PC-9 (cell line): ENCODE measurements around the gene IMPG2. TPM values are rescaled to one million over a fixed set of nuclear protein-coding genes. Genes with fewer than 3 reads are reported as not detected.

Experiments
- BruUV-seq: library from RNA; stranded (reverse); fragments of 400-500 nt; replicated peaks from 2 replicates; lab custom pipeline; 2021; lab: Mats Ljungman, UMichigan
- CTCF ChIA-PET: fragments of 300-600 bp; sonication (Branson Sonifier 250); formaldehyde crosslinking; loops from one replicate; lab custom pipeline; 2022; ENCODE audit warnings: antibody characterized with exemption; lab: Charles Lee
- POLR2A ChIA-PET: fragments of 300-600 bp; sonication (Branson Sonifier 250); formaldehyde crosslinking; loops from one replicate; lab custom pipeline; 2022; ENCODE audit warnings: antibody characterized with exemption; ENCODE audit not compliant: unreplicated experiment; lab: Charles Lee
- DNase-seq, 2 experiments: peaks; one replicate each; pipeline versions ENCODE4 v3.0.0 to v3.0.0-alpha.2; 2015 to 2022; ENCODE audit warnings: mixed read lengths in 1 of 2
- H2AFZ ChIP-seq: fragments of 200-600 bp; sonication (generic); 2 replicates; pipeline ENCODE4 v1.8.1; 2017; ENCODE audit warnings: antibody characterized with exemption
- H3F3A ChIP-seq: fragments of 200-600 bp; sonication (generic); 2 replicates; pipeline ENCODE4 v1.8.1; 2017; ENCODE audit warnings: antibody characterized with exemption, mild to moderate bottlenecking, low read depth; ENCODE audit not compliant: insufficient read depth
- H3K27ac ChIP-seq: fragments of 200-600 bp; sonication (generic); 2 replicates; pipeline ENCODE4 v1.6.1; 2016; ENCODE audit warnings: mixed run types
- H3K27me3 ChIP-seq: fragments of 200-600 bp; sonication (generic); 2 replicates; pipeline ENCODE4 v1.6.1; 2016; ENCODE audit warnings: low read depth, mixed run types; ENCODE audit not compliant: insufficient read depth
- H3K36me3 ChIP-seq: fragments of 200-600 bp; sonication (generic); 2 replicates; pipeline ENCODE4 v1.6.1; 2016; ENCODE audit warnings: low read depth, mixed run types
- H3K4me1 ChIP-seq: fragments of 200-600 bp; sonication (generic); replicated peaks from 2 replicates; pipeline ENCODE4 v1.6.1; 2016; ENCODE audit warnings: mixed run types; ENCODE audit not compliant: insufficient read depth
- H3K4me2 ChIP-seq: fragments of 200-600 bp; sonication (generic); 2 replicates; pipeline ENCODE4 v1.6.1; 2017; ENCODE audit warnings: mixed run types
- H3K4me3 ChIP-seq: fragments of 200-600 bp; sonication (generic); 2 replicates; pipeline ENCODE4 v1.6.1; 2016; ENCODE audit warnings: mixed run types
- H3K79me2 ChIP-seq: fragments of 200-600 bp; sonication (generic); 2 replicates; pipeline ENCODE4 v1.6.1; 2017; ENCODE audit warnings: low read depth, mixed run types
- H3K9me2 ChIP-seq: fragments of 200-600 bp; sonication (generic); 2 replicates; pipeline ENCODE4 v1.8.1; 2017; ENCODE audit warnings: mild to moderate bottlenecking; ENCODE audit not compliant: insufficient read depth
- H3K9me3 ChIP-seq: fragments of 200-600 bp; sonication (generic); 2 replicates; pipeline ENCODE4 v1.8.1; 2016; ENCODE audit warnings: low read depth; ENCODE audit not compliant: insufficient read depth
- H4K20me1 ChIP-seq: fragments of 200-600 bp; sonication (generic); 2 replicates; pipeline ENCODE4 v1.8.1; 2017; ENCODE audit not compliant: insufficient read depth
- EZH2 ChIP-seq: fragments of 200-600 bp; sonication (generic); IDR thresholded peaks from 2 replicates; pipeline ENCODE4 v1.8.0; 2017; ENCODE audit warnings: antibody characterized with exemption, low read depth
- intact Hi-C: fragments of 100-400 bp; cut with micrococcal nuclease; formaldehyde crosslinking; loops from one replicate; pipeline ENCODE4 v1.10.0; 2022; ENCODE audit not compliant: unreplicated experiment
- total RNA-seq: library from RNA; stranded (reverse); gene quantifications from 2 replicates; pipeline ENCODE4 v1.2.3, GENCODE V29; 2021
- TF ChIP-seq, protein P1 (sequence below): fragments of 200-600 bp; sonication (generic); conservative IDR thresholded peaks from 2 replicates; pipeline ENCODE4 v1.6.1; 2017; ENCODE audit warnings: mixed run types, antibody characterized with exemption, mild to moderate bottlenecking, moderate library complexity

Gene IMPG2
- total RNA-seq, 1 experiment from 2014 or later, result 0.11 TPM

DNA sequence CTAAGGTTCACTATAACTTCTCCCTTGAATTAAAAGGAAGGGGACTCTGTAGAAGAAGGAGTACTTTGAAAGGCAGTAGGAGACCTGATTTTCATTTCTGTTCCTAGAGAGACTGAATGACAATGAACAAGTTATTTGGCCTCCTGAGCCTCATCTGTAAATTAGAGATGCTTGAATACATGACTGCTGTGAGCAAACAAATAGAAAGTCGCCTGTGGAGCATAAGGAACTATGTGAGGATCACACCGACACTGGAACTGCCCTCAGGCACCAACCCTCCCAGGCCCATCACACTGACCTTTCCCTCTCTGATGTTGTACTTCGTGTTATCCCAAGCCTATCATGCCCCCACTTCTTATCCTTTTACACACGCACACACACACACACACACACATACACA is 48.6 kb downstream of the IMPG2 start:
- Histone ChIP-seq H4K20me1 (no peaks in the 10 kb centered on the region), H3K4me3 (no peak overlapping the region), H3K79me2 (no peaks in the 10 kb centered on the region), H3F3A (no peaks in the 10 kb centered on the region), H3K36me3 (no peaks in the 10 kb centered on the region), H3K4me1 (no peaks in the 10 kb centered on the region), H3K9me3 (no peaks in the 10 kb centered on the region), H2AFZ (no peak overlapping the region), H3K27me3 (no peaks in the 10 kb centered on the region), H3K4me2 (no peak overlapping the region), H3K9me2 (no peaks in the 10 kb centered on the region), H3K27ac (no peak overlapping the region)
- POLR2A ChIA-PET, result no interaction called here
- CTCF ChIA-PET, result no interaction called here
- TF ChIP-seq, protein P1, sequence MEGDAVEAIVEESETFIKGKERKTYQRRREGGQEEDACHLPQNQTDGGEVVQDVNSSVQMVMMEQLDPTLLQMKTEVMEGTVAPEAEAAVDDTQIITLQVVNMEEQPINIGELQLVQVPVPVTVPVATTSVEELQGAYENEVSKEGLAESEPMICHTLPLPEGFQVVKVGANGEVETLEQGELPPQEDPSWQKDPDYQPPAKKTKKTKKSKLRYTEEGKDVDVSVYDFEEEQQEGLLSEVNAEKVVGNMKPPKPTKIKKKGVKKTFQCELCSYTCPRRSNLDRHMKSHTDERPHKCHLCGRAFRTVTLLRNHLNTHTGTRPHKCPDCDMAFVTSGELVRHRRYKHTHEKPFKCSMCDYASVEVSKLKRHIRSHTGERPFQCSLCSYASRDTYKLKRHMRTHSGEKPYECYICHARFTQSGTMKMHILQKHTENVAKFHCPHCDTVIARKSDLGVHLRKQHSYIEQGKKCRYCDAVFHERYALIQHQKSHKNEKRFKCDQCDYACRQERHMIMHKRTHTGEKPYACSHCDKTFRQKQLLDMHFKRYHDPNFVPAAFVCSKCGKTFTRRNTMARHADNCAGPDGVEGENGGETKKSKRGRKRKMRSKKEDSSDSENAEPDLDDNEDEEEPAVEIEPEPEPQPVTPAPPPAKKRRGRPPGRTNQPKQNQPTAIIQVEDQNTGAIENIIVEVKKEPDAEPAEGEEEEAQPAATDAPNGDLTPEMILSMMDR, result no peak
- BruUV-seq, result no TSS peak
- DNase-seq, result no peak
- intact Hi-C loops, result no loop called here

GRCh38 chr3:101270149-101270548 is 50.2 kb downstream of the IMPG2 start:
- Histone ChIP-seq H3K36me3 (no peaks in the 10 kb centered on the region), H3K4me2 (no peak overlapping the region), H3K79me2 (no peaks in the 10 kb centered on the region), H3F3A (no peaks in the 10 kb centered on the region), H4K20me1 (no peaks in the 10 kb centered on the region), H2AFZ (peak overlapping the region; percentile 14; the same call in 1 of the 2 replicates), H3K4me3 (no peak overlapping the region), H3K27me3 (no peaks in the 10 kb centered on the region), H3K9me2 (no peaks in the 10 kb centered on the region), H3K4me1 (no peaks in the 10 kb centered on the region), H3K9me3 (no peaks in the 10 kb centered on the region), H3K27ac (no peak overlapping the region)
- intact Hi-C loops, result no loop called here
- TF ChIP-seq EZH2, result no peak
- TF ChIP-seq, protein P1, result no peak
- no TSS peak for BruUV-seq
- ChIA-PET CTCF (no interaction called here), POLR2A (no interaction called here)
- no peak for DNase-seq

- DNase-seq, result no peak
- H3K4me3 ChIP-seq, result no peak overlapping the region
- ChIA-PET CTCF (interaction anchor here (0.6 kb wide), 1 partner anchor 960 kb away, joined by 10 read pairs; no protein-coding TSS in a partner anchor), POLR2A (interaction anchor here (0.7 kb wide), 1 partner anchor 257 kb away, joined by 13 read pairs; no protein-coding TSS in a partner anchor)
- H3K36me3 ChIP-seq, result no peaks in the 10 kb centered on the region
- no peaks in the 10 kb centered on the region for H3K79me2 ChIP-seq
- H3K9me2 ChIP-seq, result no peaks in the 10 kb centered on the region
- no peaks in the 10 kb centered on the region for H3K4me1 ChIP-seq
- no peak overlapping the region for H3K27ac ChIP-seq
- no TSS peak for BruUV-seq
- intact Hi-C loops, result no loop called here
- no peaks in the 10 kb centered on the region for H3K9me3 ChIP-seq
- H3F3A ChIP-seq, result no peaks in the 10 kb centered on the region
- no peaks in the 10 kb centered on the region for H4K20me1 ChIP-seq
- TF ChIP-seq, protein P1, result no peak
- no peak for TF ChIP-seq EZH2
- no peak overlapping the region for H3K4me2 ChIP-seq
- H2AFZ ChIP-seq, result no peak overlapping the region
- no peaks in the 10 kb centered on the region for H3K27me3 ChIP-seq
Observed at GRCh38 chr3:101268971-101269671, 51.3 kb downstream of the IMPG2 start.
